ENCODE results near the gene EYA2. TPM values are rescaled to one million over a fixed set of nuclear protein-coding genes. Genes with fewer than 3 reads are reported as not detected.

EYA2 gene
- total RNA-seq, 2 donors from 2014 or later, result 3.5 to 3.8 TPM

GRCh38 chr20:47133809-47134456, 239.3 kb downstream of the EYA2 start:
- Histone ChIP-seq H3K9me3 (no peaks in the 10 kb centered on the region), H3K4me3 (no peak overlapping the region), H3K27ac (no peak overlapping the region), H3K4me1 (ENCODE audit: control insufficient read depth in 1 of 2, low read depth in 2 of 2) (no peaks in the 10 kb centered on the region), H3K27me3 (replicated peaks; ENCODE audit: insufficient read depth) (no peaks in the 10 kb centered on the region), H3K36me3 (no peaks in the 10 kb centered on the region)
- no peak for ATAC-seq (ENCODE audit: insufficient number of reproducible peaks, low FRiP score, low read depth)
- no peak for TF ChIP-seq CTCF (IDR thresholded peaks at IDR 0.05)
- no peak for DNase-seq (ENCODE audit: low spot score)

GRCh38 chr20:47136782-47137181, 242.1 kb downstream of the EYA2 start:
- H3K36me3 ChIP-seq, result no peaks in the 10 kb centered on the region
- H3K4me1 ChIP-seq (ENCODE audit: control insufficient read depth in 1 of 2, low read depth in 2 of 2), result no peaks in the 10 kb centered on the region
- no peak for DNase-seq (ENCODE audit: low spot score)
- TF ChIP-seq CTCF (IDR thresholded peaks at IDR 0.05), result no peak
- ATAC-seq (ENCODE audit: insufficient number of reproducible peaks, low FRiP score, low read depth), result no peak
- no peak overlapping the region for H3K4me3 ChIP-seq
- no peaks in the 10 kb centered on the region for H3K9me3 ChIP-seq
- H3K27ac ChIP-seq, result no peak overlapping the region
- H3K27me3 ChIP-seq (replicated peaks; ENCODE audit: insufficient read depth), result no peaks in the 10 kb centered on the region

- Histone ChIP-seq H3K4me1 (ENCODE audit: control insufficient read depth in 1 of 2, low read depth in 2 of 2) (no peaks in the 10 kb centered on the region), H3K27ac (no peak overlapping the region), H3K4me3 (no peak overlapping the region), H3K9me3 (no peaks in the 10 kb centered on the region), H3K36me3 (no peaks in the 10 kb centered on the region), H3K27me3 (replicated peaks; ENCODE audit: insufficient read depth) (no peaks in the 10 kb centered on the region)
- no peak for TF ChIP-seq CTCF (IDR thresholded peaks at IDR 0.05)
- no peak for DNase-seq (ENCODE audit: low spot score)
- no peak for ATAC-seq (ENCODE audit: insufficient number of reproducible peaks, low FRiP score, low read depth)
Measured at GRCh38 chr20:47137231-47137870, 242.7 kb downstream of the EYA2 start.

- no peaks in the 10 kb centered on the region for H3K9me3 ChIP-seq
- no peaks in the 10 kb centered on the region for H3K36me3 ChIP-seq
- DNase-seq (ENCODE audit: low spot score) (no peak), ATAC-seq (ENCODE audit: insufficient number of reproducible peaks, low FRiP score, low read depth) (no peak)
- H3K27me3 ChIP-seq (replicated peaks; ENCODE audit: insufficient read depth), result no peaks in the 10 kb centered on the region
- TF ChIP-seq CTCF (IDR thresholded peaks at IDR 0.05), result no peak
- H3K27ac ChIP-seq, result no peak overlapping the region
- no peaks in the 10 kb centered on the region for H3K4me1 ChIP-seq (ENCODE audit: control insufficient read depth in 1 of 2, low read depth in 2 of 2)
- H3K4me3 ChIP-seq, result no peak overlapping the region
Measured at GRCh38 chr20:47139934-47140535, 245.4 kb downstream of the EYA2 start.

GRCh38 chr20:47141350-47141921, 246.8 kb downstream of the EYA2 start:
- ATAC-seq (ENCODE audit: insufficient number of reproducible peaks, low FRiP score, low read depth) (no peak), DNase-seq (ENCODE audit: low spot score) (no peak)
- Histone ChIP-seq H3K4me3 (no peak overlapping the region), H3K27ac (no peak overlapping the region), H3K4me1 (ENCODE audit: control insufficient read depth in 1 of 2, low read depth in 2 of 2) (no peaks in the 10 kb centered on the region), H3K27me3 (replicated peaks; ENCODE audit: insufficient read depth) (no peaks in the 10 kb centered on the region), H3K36me3 (no peaks in the 10 kb centered on the region), H3K9me3 (no peaks in the 10 kb centered on the region)
- no peak for TF ChIP-seq CTCF (IDR thresholded peaks at IDR 0.05)

All from thoracic aorta (tissue), 2 donors.